22Rv1 (cell line): ENCODE data around the gene CAMK1D.

Experiments
- H3K27ac ChIP-seq: fragments of 450-650 bp; 2 replicates; pipeline ENCODE4 v1.5.1; 2017
- CTCF ChIP-seq: fragments of 450-650 bp; IDR thresholded peaks from 2 replicates; pipeline ENCODE4 v1.5.1; 2017; ENCODE audit warnings: mild to moderate bottlenecking
- ZFX ChIP-seq: fragments of 450-650 bp; IDR thresholded peaks from 2 replicates; pipeline ENCODE4 v1.6.1; 2017; ENCODE audit warnings: antibody characterized with exemption, borderline replicate concordance

Gene CAMK1D

GRCh38 chr10:12341526-12341925, 7.8 kb upstream of the CAMK1D start:
- no peak overlapping the region for H3K27ac ChIP-seq
- TF ChIP-seq CTCF, result no peak
- TF ChIP-seq ZFX, result no peak

- no peak overlapping the region for H3K27ac ChIP-seq
- TF ChIP-seq CTCF, result no peak
- TF ChIP-seq ZFX, result no peak
Measured at GRCh38 chr10:12344375-12345110, 4.8 kb upstream of the CAMK1D start.

GRCh38 chr10:12346707-12347106, 2.6 kb upstream of the CAMK1D start:
- no peak overlapping the region for H3K27ac ChIP-seq
- no peak for TF ChIP-seq CTCF
- no peak for TF ChIP-seq ZFX

GRCh38 chr10:12348294-12348869, 965 bp upstream of the CAMK1D start:
- TF ChIP-seq CTCF (no peak), ZFX (no peak)
- no peak overlapping the region for H3K27ac ChIP-seq

- TF ChIP-seq ZFX, result no peak
- TF ChIP-seq CTCF, result no peak
- H3K27ac ChIP-seq, result no peak overlapping the region
Measured at GRCh38 chr10:12349629-12350166, 351 bp downstream of the CAMK1D start.

- H3K27ac ChIP-seq, result no peak overlapping the region
- TF ChIP-seq CTCF, result no peak
- no peak for TF ChIP-seq ZFX
Measured at GRCh38 chr10:12350167-12350872, 973 bp downstream of the CAMK1D start.

GRCh38 chr10:12350925-12351324, 1.6 kb downstream of the CAMK1D start:
- TF ChIP-seq CTCF, result no peak
- TF ChIP-seq ZFX, result no peak
- H3K27ac ChIP-seq, result no peak overlapping the region
